A673 (cell line): ENCODE measurements around the gene PRR11.
A peak's percentile ranks its signal among the peaks of the same experiment; 100 is the strongest.

Experiments used
- CTCF ChIP-seq: fragments of 300-800, 200-600 bp; sonication (generic); conservative IDR thresholded peaks from 2 replicates; pipeline ENCODE4 v1.5.1; 2017; ENCODE audit warnings: low read depth, mild to moderate bottlenecking, antibody characterized with exemption, low read length, moderate library complexity, mixed read lengths
- EZH2 ChIP-seq: fragments of 200-600 bp; sonication (generic); IDR thresholded peaks from 2 replicates; pipeline ENCODE4 v1.6.1; 2017; ENCODE audit warnings: borderline replicate concordance, low read depth, mild to moderate bottlenecking, mixed read lengths, antibody characterized with exemption, low read length; ENCODE audit not compliant: poor library complexity, severe bottlenecking

GRCh38 chr17:59220328-59221158 is 65.0 kb downstream of the PRR11 start, which contains the start of gene GDPD1:
- TF ChIP-seq CTCF = peak; percentile 76
- TF ChIP-seq EZH2 = no peak
